SKM-1 (cell line): ENCODE data around the gene FBXO45.
"Not testable (repeated sequence)": the region's sequence is repeated elsewhere in the genome, so short reads cannot be mapped to it uniquely, and the experiment has no call there.

ENCODE experiments used
- DNase-seq: peaks from one replicate; lab custom pipeline; 2025; ENCODE audit not compliant: unreplicated experiment; lab: John Stamatoyannopoulos, UW

Gene FBXO45, protein sequence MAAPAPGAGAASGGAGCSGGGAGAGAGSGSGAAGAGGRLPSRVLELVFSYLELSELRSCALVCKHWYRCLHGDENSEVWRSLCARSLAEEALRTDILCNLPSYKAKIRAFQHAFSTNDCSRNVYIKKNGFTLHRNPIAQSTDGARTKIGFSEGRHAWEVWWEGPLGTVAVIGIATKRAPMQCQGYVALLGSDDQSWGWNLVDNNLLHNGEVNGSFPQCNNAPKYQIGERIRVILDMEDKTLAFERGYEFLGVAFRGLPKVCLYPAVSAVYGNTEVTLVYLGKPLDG

GRCh38 chr3:196568246-196569002 is at the start of gene FBXO45, which contains the start of gene WDR53:
TSS of gene FBXO45 (plus strand) at chr3:196568660. CDS start at chr3:196568985, 325 bp downstream.
TSS of gene WDR53 (minus strand) at chr3:196568554. CDS start at chr3:196561475, 7,079 bp downstream.
- peak; percentile 68 for DNase-seq

DNA sequence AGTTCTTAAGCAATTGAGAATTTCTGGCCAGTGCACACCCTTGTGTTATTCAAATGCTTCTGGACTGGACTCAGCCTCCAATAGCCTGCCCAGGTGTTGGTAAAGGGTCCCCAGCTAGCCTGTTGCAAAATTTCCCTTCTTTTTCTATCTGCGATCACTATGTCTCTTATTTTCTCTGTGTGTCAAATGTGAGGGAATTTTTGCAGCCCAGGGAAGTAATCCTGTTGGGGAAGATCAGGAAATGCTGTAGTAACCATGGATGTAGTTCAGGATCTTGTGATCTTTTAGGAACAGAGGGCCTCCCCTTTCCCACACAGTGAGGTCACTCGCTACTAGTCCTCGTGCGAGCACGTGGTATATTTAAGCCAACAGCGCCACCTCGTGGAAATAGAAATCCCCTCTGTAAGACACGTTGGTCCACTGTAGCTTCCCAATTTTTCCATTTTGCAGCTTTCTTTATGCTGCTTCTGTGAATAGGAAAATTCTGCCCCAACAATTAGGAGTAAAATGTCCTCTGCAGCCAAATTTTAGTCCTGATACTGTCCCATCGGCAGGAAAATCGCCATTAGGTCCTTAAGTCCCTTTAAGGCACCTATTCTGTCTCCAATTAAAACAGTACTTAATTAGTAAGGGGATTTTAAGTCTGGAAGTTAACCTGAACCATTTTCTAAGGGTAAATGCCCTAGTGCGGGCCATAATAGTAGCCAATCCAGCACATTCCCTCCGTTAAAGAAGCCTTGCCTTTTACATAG is 49.3 kb upstream of the FBXO45 start:
- peak; percentile 57 for DNase-seq

DNA sequence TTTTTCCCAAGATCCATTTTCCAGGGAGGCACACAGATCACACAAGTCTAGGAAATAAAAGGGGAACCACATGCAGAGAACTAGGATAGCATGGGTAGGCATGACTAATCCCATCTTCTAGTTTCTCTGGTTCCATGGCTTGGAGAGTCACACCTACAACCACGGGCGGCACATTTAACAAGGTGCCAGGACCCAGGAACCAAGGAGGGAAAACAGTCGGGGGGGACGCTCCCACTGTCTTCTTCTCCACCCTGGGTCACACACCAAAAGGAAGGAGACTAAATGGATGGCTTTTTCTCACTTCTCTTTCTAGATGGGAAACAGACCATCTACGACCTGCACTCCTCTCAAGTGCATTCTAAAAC is 48.8 kb upstream of the FBXO45 start:
- DNase-seq = no peak

GRCh38 chr3:196521291-196521690 is 47.2 kb upstream of the FBXO45 start:
- DNase-seq = not testable (repeated sequence)

DNA sequence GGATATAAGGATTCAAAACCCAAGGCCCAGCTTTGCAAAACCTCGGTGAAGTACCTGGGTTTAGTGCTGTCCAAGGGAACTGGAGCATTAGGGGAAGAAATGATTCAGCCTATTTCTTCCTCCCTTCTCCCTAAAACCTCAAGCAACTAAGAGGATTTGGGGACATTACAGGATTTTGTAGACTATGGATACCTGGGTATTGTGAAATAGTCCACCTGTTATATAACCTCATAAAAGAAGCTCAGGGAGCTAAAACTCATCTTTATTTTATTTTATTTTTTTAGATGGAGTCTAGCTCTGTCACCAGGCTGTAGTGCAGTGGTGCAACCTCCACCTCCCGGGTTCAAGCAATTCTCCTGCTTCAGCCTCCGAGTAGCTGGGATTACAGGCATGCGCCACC is 44.6 kb upstream of the FBXO45 start:
- no peak for DNase-seq

DNA sequence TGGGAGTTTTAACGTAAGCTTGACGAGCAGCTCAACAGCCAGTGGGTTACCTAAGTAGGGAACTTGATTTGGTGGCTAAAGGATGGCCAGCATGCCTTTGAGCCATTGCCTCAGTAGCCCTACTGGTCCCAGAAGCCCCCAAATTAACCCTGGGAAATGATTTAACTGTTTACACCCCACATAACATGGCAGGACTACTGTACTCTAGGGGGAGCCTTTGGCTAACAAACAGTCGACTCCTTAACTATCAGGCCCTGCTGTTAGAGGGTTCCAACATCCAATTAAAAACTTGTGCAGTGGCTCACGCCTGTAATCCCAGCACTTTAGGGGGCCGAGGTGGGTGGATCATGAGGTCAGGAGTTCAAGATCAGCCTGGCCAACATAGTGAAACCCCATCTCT is 43.9 kb upstream of the FBXO45 start:
- DNase-seq = no peak

- no peak for DNase-seq
Observed at GRCh38 chr3:196525141-196525540, 43.3 kb upstream of the FBXO45 start.

DNA sequence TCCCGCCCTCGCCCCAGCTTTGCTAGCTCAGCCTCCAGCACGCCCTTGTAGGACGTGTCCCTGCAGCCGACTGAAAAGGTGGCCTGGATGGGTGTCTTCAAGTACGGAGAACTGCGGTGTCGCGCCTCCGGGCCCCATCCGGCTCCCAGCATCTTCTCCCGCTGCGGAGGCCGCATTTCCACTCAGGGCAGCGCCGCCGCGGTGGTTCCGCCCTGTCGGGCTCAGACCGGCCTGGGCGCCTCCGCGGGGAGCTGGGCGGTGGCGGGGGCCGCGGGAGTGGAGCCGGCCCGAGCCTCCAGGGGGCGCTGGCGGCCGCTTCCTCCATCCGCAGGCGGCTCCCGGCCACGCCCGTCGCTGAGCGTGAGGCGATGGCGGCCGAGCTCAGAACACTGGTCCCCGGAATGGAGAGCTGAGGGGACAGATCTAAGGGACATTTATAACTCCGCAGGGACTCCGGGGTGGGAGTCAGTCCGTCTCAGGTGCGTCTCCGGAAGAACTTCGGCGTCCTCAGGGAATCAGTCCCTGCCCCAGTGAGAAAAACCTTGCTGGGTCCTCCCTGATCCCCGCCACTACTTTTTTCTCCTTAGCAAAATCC is 39.7 kb upstream of the FBXO45 start:
- peak; percentile 68 for DNase-seq

GRCh38 chr3:196531418-196531817 is 37.0 kb upstream of the FBXO45 start:
- DNase-seq = no peak

GRCh38 chr3:196533260-196533681 is 35.2 kb upstream of the FBXO45 start:
- DNase-seq = no peak

- DNase-seq = peak; percentile 25
Observed at GRCh38 chr3:196537319-196537984, 31.0 kb upstream of the FBXO45 start.

GRCh38 chr3:196541684-196542445 is 26.6 kb upstream of the FBXO45 start:
- no peak for DNase-seq

DNA sequence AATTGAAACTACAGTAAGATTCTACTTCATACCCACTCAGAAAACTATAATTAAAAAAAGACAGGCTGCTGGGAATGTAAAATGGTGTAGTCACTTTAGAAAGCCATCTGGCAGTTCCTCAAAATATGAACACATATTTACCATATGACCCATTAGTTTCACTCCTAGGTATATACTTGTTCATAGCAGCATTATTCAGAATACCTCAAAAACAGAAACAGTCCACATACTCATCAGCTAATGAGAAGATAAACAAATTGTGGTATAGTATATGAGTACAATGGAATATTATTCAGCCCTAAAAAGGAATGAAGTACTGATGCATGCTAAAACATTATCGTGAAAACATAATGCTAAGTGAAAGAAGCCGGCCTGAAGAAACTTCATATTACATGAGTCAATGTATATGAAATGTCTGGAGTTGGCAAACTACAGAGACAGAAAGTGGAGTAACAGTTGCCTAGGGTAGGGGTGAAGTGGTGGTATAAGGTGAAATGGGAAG is 23.9 kb upstream of the FBXO45 start:
- no peak for DNase-seq

- DNase-seq = no peak
Observed at GRCh38 chr3:196546537-196546936, 21.9 kb upstream of the FBXO45 start.

- no peak for DNase-seq
Observed at GRCh38 chr3:196547067-196547466, 21.4 kb upstream of the FBXO45 start.

GRCh38 chr3:196549312-196549711 is 19.1 kb upstream of the FBXO45 start:
- not testable (repeated sequence) for DNase-seq

- DNase-seq = not testable (repeated sequence)
Observed at GRCh38 chr3:196550172-196550571, 18.3 kb upstream of the FBXO45 start.

DNA sequence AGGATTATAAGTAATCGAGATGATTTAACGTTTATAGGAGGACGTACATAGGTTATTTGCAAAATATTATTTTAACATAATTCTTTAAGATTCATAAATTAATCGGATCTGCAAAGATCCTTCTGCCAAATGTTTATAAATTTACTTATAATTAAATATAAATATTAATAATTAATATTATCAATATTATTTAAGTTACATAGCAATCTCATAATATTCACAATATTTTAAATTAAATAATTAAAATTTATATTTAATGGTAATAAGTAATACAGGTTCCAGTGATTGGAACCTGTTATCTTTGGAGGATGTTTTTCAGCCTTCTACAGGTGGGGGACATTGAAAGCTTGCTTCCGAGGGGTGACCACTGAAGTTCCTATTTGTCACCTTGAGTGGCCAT is 16.2 kb upstream of the FBXO45 start:
- DNase-seq = no peak

DNA sequence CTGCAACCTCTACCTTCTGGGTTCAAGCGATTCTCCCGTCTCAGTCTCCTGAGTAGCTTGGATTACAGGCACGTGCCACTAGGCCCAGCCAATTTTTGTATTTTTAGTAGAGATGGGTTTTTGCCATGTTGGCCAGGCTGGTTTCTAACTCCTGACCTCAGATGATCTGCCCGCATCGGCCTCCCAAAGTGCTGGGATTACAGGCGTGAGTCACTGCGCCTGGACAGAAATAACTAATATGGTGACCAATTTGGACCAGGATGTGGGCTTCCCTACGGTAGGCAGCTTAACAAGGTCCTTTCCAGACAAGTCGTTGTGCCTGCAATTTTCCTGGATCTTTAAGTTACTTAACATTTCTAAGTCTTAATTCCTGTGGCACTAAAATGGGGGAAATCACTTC is 14.9 kb upstream of the FBXO45 start:
- DNase-seq = no peak

DNA sequence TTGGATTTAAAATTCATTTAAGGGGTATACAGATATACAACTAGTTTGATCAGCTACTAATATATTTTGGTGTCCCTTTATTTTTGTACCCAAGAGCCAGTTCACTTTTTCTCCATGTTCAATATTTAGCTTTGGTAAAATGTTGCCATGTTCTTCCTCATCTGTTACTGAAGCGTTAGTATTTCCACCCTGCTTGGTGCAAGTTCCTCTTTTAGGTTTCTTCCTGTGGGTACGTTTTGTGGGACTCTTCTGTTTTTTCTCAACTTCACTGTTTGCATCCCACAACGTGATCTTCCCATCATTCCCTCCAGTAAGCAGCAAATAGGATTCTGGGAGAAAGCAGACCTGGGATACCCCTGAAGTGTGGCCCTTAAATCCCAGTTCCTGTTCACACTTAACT is 14.3 kb upstream of the FBXO45 start:
- peak; percentile 83 for DNase-seq
